OCI-LY7 (cell line): ENCODE measurements around the gene MRPL12. TPM values are rescaled to one million over a fixed set of nuclear protein-coding genes. Genes with fewer than 3 reads are reported as not detected.

Experiments
- BruUV-seq: library from RNA; stranded (reverse); fragments of 400-500 nt; replicated peaks from 2 replicates; lab custom pipeline; 2021; lab: Mats Ljungman, UMichigan
- CTCF ChIA-PET: fragments of 300-600 bp; sonication (Branson Sonifier 250); formaldehyde crosslinking; loops from one replicate; lab custom pipeline; 2022; ENCODE audit warnings: antibody characterized with exemption; ENCODE audit not compliant: unreplicated experiment; lab: Charles Lee
- POLR2A ChIA-PET: fragments of 300-600 bp; sonication (Branson Sonifier 250); formaldehyde crosslinking; loops from one replicate; lab custom pipeline; 2022; ENCODE audit warnings: antibody characterized with exemption; lab: Charles Lee
- DNase-seq: peaks from one replicate; pipeline ENCODE4 v3.0.0-alpha.2; 2015; ENCODE audit warnings: low spot score
- H2AFZ ChIP-seq: fragments of 200-600 bp; sonication (generic), shearing (Covaris generic); 2 replicates; pipeline ENCODE4 v1.6.1; 2014; ENCODE audit warnings: mild to moderate bottlenecking, antibody characterized with exemption, low read length, moderate library complexity
- H3K27ac ChIP-seq: fragments of 200-600 bp; sonication (generic); 2 replicates; pipeline ENCODE4 v1.5.1; 2014; ENCODE audit warnings: mixed run types, low read depth, mild to moderate bottlenecking, moderate library complexity, low read length, inconsistent platforms; ENCODE audit not compliant: poor library complexity, severe bottlenecking
- H3K36me3 ChIP-seq: fragments of 200-600 bp; sonication (generic); 2 replicates; pipeline ENCODE4 v1.6.1; 2014; ENCODE audit warnings: mild to moderate bottlenecking, antibody characterized with exemption, low read length, moderate library complexity, mixed read lengths; ENCODE audit not compliant: insufficient read depth
- H3K4me1 ChIP-seq: fragments of 200-600 bp; sonication (generic); 2 replicates; pipeline ENCODE4 v1.5.1; 2014; ENCODE audit warnings: mild to moderate bottlenecking, low read length; ENCODE audit not compliant: insufficient read depth, poor library complexity, severe bottlenecking
- H3K4me2 ChIP-seq: fragments of 200-600 bp; sonication (generic); 2 replicates; pipeline ENCODE4 v1.6.1; 2014; ENCODE audit warnings: mild to moderate bottlenecking, low read length
- H3K4me3 ChIP-seq: fragments of 200-600 bp; sonication (generic); 2 replicates; pipeline ENCODE4 v1.5.1; 2014; ENCODE audit warnings: mild to moderate bottlenecking, low read depth, low read length; ENCODE audit not compliant: poor library complexity, severe bottlenecking
- H3K79me2 ChIP-seq: fragments of 200-600 bp; sonication (generic); 2 replicates; pipeline ENCODE4 v1.6.1; 2016; ENCODE audit warnings: low read depth, mild to moderate bottlenecking, low read length, moderate library complexity, mixed read lengths; ENCODE audit not compliant: insufficient read depth
- H3K9me2 ChIP-seq: fragments of 200-600 bp; sonication (generic); 2 replicates; pipeline ENCODE4 v1.6.1; 2016; ENCODE audit warnings: mild to moderate bottlenecking, low read length, mixed read lengths; ENCODE audit not compliant: insufficient read depth
- H3K9me3 ChIP-seq: fragments of 200-600 bp; sonication (generic); 2 replicates; pipeline ENCODE4 v1.6.1; 2014; ENCODE audit warnings: mild to moderate bottlenecking, mixed run types, low read length, mixed read lengths
- H4K20me1 ChIP-seq: fragments of 200-600 bp; sonication (generic); 2 replicates; pipeline ENCODE4 v1.6.1; 2014; ENCODE audit warnings: mild to moderate bottlenecking, antibody characterized with exemption, low read length, moderate library complexity, mixed read lengths; ENCODE audit not compliant: insufficient read depth
- CTCF ChIP-seq: fragments of 200-600 bp; sonication (generic); conservative IDR thresholded peaks from 2 replicates; pipeline ENCODE4 v1.5.1; 2014; ENCODE audit warnings: mild to moderate bottlenecking, antibody characterized with exemption, low read length, moderate library complexity, mixed read lengths
- EZH2phosphoT487 ChIP-seq: fragments of 200-600 bp; sonication (generic); IDR thresholded peaks from 2 replicates; pipeline ENCODE4 v1.6.1; 2018; ENCODE audit warnings: low read depth, borderline replicate concordance, mild to moderate bottlenecking, mixed run types, antibody characterized with exemption, low read length, moderate library complexity, mixed read lengths
- intact Hi-C: fragments of 100-400 bp; cut with micrococcal nuclease; formaldehyde crosslinking; loops from one replicate; pipeline ENCODE4 v1.10.0; 2022; ENCODE audit not compliant: unreplicated experiment
- total RNA-seq, 2 experiments: library from RNA; depleted of rRNA in 1 of 2; stranded (reverse); fragments of >200 nt in 1 of 2; shearing (Covaris generic) in 1 of 2; gene quantifications; 2 replicates each; pipeline ENCODE4 v1.2.3, GENCODE V29; 2014 to 2022

The MRPL12 gene
- total RNA-seq, 2 experiments from 2014 or later: 67.2 to 189 TPM

- TF ChIP-seq EZH2phosphoT487: no peak
- TF ChIP-seq CTCF: no peak
- no TSS peak for BruUV-seq
These were observed 5.7 kb upstream of the MRPL12 start for GRCh38 chr17:81697261-81698044.

GRCh38 chr17:81700353-81701287 is 2.5 kb upstream of the MRPL12 start:
- Histone ChIP-seq H3K4me1 (peaks cover 23% of the 10 kb centered on the region), H3K9me2 (no peaks in the 10 kb centered on the region), H3K27ac (no peak overlapping the region), H3K4me2 (peak overlapping the region; percentile 92), H3K36me3 (peaks cover 91% of the 10 kb centered on the region), H3K4me3 (peak overlapping the region; percentile 92), H3K79me2 (peaks cover 66% of the 10 kb centered on the region), H3K9me3 (no peaks in the 10 kb centered on the region), H2AFZ (no peak overlapping the region), H4K20me1 (peaks cover 12% of the 10 kb centered on the region; the same call in 1 of the 2 replicates)
- ChIA-PET CTCF (no interaction called here), POLR2A (no interaction called here)
- TF ChIP-seq EZH2phosphoT487 (no peak), CTCF (no peak)
- DNase-seq: no peak
- no TSS peak for BruUV-seq
- intact Hi-C loops: no loop called here

More at GRCh38 chr17:81697261-81698044, 5.7 kb upstream of the MRPL12 start:
- peaks cover 98% of the 10 kb centered on the region for H3K36me3 ChIP-seq
- peaks cover 37% of the 10 kb centered on the region for H3K79me2 ChIP-seq
- CTCF ChIA-PET: no interaction called here
- intact Hi-C loops: no loop called here
- DNase-seq: no peak
- no peak overlapping the region for H3K27ac ChIP-seq
- H2AFZ ChIP-seq: no peak overlapping the region
- no peaks in the 10 kb centered on the region for H3K9me2 ChIP-seq
- peaks cover 9% of the 10 kb centered on the region; the same call in 1 of the 2 replicates for H4K20me1 ChIP-seq
- no peak overlapping the region for H3K4me3 ChIP-seq
- H3K9me3 ChIP-seq: no peaks in the 10 kb centered on the region
- POLR2A ChIA-PET: no interaction called here
- peaks cover 16% of the 10 kb centered on the region for H3K4me1 ChIP-seq
- H3K4me2 ChIP-seq: no peak overlapping the region
